Inferior parietal cortex (tissue), 1 donor: ENCODE data around the gene TANC1.

Source experiments
- DNase-seq: peaks from one replicate; pipeline ENCODE4 v3.0.0-alpha.2; 2016; ENCODE audit errors: extremely low spot score

TANC1 gene

DNA sequence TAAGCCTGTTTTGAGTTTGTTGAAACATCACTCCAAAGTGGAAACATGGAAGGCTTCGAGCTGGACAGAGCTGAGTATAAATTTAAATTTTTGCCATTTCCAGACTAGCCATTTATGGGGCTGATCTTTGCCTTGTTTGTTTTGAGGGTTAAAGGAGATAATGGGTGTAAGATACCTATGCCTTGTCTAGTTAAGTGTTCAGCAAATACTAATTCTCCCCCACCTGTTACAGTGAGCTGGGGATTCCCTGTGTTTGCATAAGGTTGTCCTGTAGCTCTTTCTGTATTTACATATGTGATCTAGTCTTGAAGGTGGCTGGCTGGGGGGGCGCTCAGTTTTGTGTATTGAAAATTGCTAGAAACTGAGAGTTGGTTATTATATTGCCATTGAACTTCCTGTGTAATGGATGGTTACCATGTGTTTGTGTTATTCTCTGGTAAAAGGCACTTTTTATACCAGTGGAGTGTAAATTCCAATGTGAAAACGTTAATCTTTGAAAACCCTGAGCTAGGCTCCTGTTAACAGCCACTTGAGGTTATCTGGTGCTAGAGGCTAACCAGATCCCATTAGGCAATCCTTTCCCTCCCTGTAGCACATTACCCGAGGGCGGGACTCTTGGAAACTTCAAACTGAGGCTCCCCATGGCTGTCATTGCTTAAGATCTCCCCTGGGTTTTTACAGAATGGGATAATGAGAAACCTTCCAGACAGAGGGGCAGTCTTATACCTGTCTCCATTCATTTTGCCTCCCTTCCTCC lies 26.7 kb downstream of the TANC1 start:
- DNase-seq: no peak

DNA sequence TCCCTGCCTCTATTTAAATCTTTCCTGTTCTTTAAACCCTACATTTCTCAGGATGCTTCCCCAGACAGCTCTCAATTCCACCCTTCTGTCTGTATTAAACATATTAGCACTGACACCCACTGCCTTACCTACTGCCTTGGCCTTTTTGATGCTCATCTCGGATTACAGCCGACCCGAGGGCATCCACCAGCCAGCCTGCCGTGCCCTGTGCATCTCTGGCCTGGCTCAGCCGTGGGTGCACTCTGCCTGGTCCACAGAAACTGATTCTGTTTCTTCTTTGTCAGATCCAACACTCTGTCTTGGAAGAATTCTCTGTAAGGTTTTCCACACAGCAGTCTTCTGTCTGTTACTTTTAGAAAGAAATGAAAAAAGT lies 27.2 kb downstream of the TANC1 start:
- DNase-seq: no peak

- DNase-seq: no peak
Measured at GRCh38 chr2:158996378-158996993, 28.0 kb downstream of the TANC1 start.

- DNase-seq: no peak
Measured at GRCh38 chr2:158997037-158997790, 28.8 kb downstream of the TANC1 start.

GRCh38 chr2:158998551-158999248 lies 30.3 kb downstream of the TANC1 start:
- DNase-seq: peak; percentile 50

DNA sequence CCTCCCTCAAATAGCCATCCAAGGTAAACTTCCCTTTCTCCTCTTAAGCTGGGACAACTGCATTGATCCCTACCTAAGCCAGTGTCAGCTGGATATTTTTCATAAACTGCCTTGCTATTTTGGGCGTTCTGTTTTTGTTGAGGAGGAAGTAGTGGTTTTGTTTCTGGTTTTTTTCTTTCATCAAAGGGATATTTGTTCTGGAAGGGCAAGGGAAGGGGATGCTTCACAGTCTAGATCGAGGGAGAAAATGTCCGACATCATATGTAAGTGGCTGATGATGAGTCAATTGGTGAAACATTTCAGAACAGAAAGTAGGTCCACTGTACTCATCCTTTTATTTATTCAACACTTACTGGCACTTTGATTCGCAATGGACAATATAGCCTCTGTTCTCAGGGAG lies 31.0 kb downstream of the TANC1 start:
- peak; percentile 31 for DNase-seq

GRCh38 chr2:159000072-159000471 lies 31.6 kb downstream of the TANC1 start:
- no peak for DNase-seq

- DNase-seq: no peak
Measured at GRCh38 chr2:159002462-159003111, 34.1 kb downstream of the TANC1 start.

GRCh38 chr2:159003555-159003954 lies 35.1 kb downstream of the TANC1 start:
- no peak for DNase-seq

- no peak for DNase-seq
Measured at GRCh38 chr2:159004849-159005248, 36.4 kb downstream of the TANC1 start.

DNA sequence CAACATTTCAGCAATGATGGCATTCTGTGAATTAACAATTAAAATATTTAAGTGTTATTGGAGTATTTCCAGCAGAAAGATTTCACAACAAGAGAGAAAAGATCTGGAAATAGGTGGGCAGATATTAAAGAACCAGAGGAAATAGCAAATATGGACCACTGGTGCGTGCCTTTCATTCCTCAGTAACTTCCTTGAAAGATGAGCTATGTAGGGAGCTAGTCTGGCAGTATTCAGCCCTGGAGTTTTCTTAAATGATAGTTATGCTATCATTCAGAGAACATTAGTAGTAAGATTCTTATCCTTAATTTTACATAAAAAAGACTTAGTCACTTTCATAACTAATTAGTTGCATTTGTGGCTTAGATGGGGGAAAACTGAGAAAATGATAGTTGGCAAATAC lies 41.5 kb downstream of the TANC1 start:
- no peak for DNase-seq

GRCh38 chr2:159010340-159010739 lies 41.9 kb downstream of the TANC1 start:
- DNase-seq: no peak

GRCh38 chr2:159010963-159011362 lies 42.5 kb downstream of the TANC1 start:
- no peak for DNase-seq

- DNase-seq: no peak
Measured at GRCh38 chr2:159012142-159012541, 43.7 kb downstream of the TANC1 start.

DNA sequence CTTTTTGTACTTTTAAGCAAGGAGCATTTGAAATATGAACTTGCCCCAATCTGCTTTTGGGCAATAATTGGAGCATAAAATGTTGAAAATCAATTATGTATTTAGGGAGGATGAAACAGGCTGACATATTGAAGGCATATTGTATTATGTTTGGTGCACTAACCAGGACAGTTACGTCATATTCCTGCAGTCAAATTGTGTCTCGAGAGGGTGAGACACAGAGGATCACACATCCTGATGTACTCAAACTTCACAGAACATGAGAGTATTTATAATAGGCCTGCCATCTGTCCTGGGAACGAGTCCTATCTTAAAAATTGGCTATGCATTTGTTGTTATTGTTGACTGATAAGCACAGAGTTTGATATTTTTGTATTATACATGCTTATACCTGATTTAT lies 44.7 kb downstream of the TANC1 start:
- no peak for DNase-seq

GRCh38 chr2:159015174-159015573 lies 46.7 kb downstream of the TANC1 start:
- DNase-seq: no peak

- no peak for DNase-seq
Measured at GRCh38 chr2:159015823-159016222, 47.4 kb downstream of the TANC1 start.

DNA sequence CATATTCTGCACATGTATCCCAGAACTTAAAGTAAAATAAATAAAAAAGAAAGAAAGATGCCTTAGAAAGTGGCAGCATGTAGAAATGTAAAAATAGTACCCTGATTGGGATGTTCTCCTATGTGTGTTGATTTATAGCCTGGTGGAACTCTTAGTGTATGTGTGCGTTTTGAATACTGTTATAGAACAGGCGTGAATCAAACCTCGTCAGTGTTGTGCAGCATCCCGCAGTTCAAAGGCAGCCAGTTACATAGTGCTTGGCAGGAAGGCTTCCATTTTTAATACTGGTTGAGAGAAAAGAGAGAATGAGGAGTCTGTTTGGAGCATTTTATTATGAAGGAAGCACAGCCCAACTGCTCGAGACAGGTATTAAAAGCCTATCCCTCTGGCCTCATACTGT lies 49.4 kb downstream of the TANC1 start:
- no peak for DNase-seq

GRCh38 chr2:159019021-159019420 lies 50.6 kb downstream of the TANC1 start:
- no peak for DNase-seq

GRCh38 chr2:159022019-159022418 lies 53.6 kb downstream of the TANC1 start:
- DNase-seq: no peak

GRCh38 chr2:159026170-159026569 lies 57.7 kb downstream of the TANC1 start:
- DNase-seq: no peak

DNA sequence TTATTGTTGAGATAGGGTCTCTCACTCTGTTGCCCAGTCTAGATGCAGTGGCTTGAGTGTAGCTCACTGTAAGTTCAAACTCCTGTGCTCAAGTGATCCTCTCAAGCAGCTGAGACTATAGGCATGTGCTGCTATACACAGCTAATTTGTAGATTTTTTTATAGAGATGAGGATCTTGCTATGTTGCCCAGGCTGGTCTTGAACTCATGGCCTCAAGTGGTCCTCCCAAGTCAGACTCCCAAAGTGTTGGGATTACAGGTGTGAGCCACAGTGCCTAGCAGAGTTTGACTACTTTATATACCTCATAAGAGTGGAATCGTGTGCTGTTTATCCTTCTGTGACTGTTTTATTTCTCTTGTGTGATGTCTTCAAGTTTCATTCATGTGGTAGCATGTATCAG lies 60.3 kb downstream of the TANC1 start:
- no peak for DNase-seq
